Peyer's patch (tissue), 4 donors: Measurements from ENCODE around the gene GZF1. TPM values are rescaled to one million over a fixed set of nuclear protein-coding genes. Genes with fewer than 3 reads are reported as not detected.

Experiments used
- DNase-seq, 3 donors: peaks; one replicate each; pipeline ENCODE4 v3.0.0-alpha.2; 2017 to 2019
- H3K27ac ChIP-seq, 4 donors: fragments of 200-600 bp; sonication (generic); one replicate each; pipeline ENCODE4 v1.5.1; 2016 to 2019
- H3K27me3 ChIP-seq, 2 donors: fragments of 200-600 bp; sonication (generic); one replicate each; pipeline ENCODE4 v1.5.1; 2019
- H3K36me3 ChIP-seq, 3 donors: fragments of 200-600 bp; sonication (generic); one replicate each; pipeline ENCODE4 v1.5.1; 2016 to 2019
- H3K4me1 ChIP-seq, 4 donors: fragments of 200-600 bp; sonication (generic); one replicate each; pipeline ENCODE4 v1.5.1; 2016 to 2019
- H3K4me3 ChIP-seq, 4 donors: fragments of 200-600 bp; sonication (generic); 1 replicate in 3 of 4; 2 replicates in 1 of 4; pipeline ENCODE4 v1.5.1; 2016 to 2019; ENCODE audit warnings: mild to moderate bottlenecking in 1 of 4
- H3K9me3 ChIP-seq, 4 donors: fragments of 200-600 bp; sonication (generic); one replicate each; pipeline ENCODE4 v1.5.1; 2016 to 2019; ENCODE audit warnings: mild to moderate bottlenecking in 1 of 4
- POLR2A ChIP-seq, 2 donors: fragments of 450-650 bp; IDR thresholded peaks; one replicate each; pipeline ENCODE4 v1.5.1; 2017; ENCODE audit warnings: antibody characterized with exemption in 2 of 2, mild to moderate bottlenecking in 2 of 2, moderate library complexity in 2 of 2
- total RNA-seq, 4 donors: library from RNA; depleted of rRNA; stranded (reverse); fragments of >200 nt; gene quantifications; one replicate each; pipeline ENCODE4 v1.1.0, GENCODE V29; 2016
- TF ChIP-seq, protein P1 (sequence below), 6 experiments: fragments of 450-650 bp in 4 of 6; fragments of 200-600 bp in 2 of 6; sonication (generic) in 1 of 6; IDR thresholded peaks; one replicate each; pipeline ENCODE4 v1.5.1; 2017 to 2019; ENCODE audit warnings: antibody characterized with exemption in 6 of 6, mild to moderate bottlenecking in 3 of 6, moderate library complexity in 1 of 6

GZF1 gene
- total RNA-seq, 4 donors from 2014 or later = 5.8 to 14.5 (median 7.9) TPM

DNA sequence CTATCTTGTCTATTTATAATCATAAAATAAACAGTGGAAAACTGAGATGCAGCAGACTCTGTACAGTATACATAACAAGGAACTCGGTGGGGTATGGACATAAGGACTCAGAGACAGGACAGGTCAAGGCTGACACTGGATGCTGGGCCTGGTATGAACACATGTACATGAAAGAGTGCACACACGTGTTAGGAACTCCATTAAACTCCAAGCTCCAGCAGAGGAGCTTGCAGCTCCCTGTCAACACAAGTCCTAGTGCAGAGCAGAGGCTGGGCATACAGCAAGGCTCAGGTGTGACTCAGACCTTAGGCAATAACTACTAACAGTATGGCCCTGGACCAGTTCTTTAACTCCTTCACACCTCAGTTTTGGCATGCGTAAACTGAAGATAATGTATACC, 42.2 kb downstream of the GZF1 start:
- H3K27me3 ChIP-seq = no peaks in the 10 kb centered on the region
- no peak for DNase-seq

DNA sequence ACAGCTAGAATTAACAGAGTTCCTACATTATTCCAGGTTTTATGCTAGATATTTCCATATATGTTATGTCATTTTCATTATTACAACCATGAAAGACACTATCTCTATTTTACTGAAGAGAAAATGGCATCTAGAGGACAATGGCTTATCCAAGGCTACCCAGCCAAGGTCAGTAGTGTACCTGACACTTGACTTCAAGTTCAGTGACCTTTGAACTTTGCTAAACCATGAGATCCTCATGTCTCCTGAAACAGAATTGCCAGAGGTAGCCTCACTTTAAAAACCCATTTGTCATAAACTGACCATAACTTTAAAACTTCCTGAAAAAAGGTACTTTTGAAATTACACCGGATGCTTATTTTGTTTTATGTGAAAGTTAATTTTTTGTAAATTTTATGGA, 44.9 kb downstream of the GZF1 start:
- Histone ChIP-seq H3K4me3 (no peak overlapping the region), H3K27me3 (no peaks in the 10 kb centered on the region), H3K27ac (no peak overlapping the region), H3K9me3 (no peaks in the 10 kb centered on the region), H3K36me3 (no peaks in the 10 kb centered on the region), H3K4me1 (peaks cover 0 to 3% (median 0%) of the 10 kb centered on the region in 4 donors)
- TF ChIP-seq POLR2A (IDR thresholded peaks at IDR 0.05) = no peak
- TF ChIP-seq, protein P1, sequence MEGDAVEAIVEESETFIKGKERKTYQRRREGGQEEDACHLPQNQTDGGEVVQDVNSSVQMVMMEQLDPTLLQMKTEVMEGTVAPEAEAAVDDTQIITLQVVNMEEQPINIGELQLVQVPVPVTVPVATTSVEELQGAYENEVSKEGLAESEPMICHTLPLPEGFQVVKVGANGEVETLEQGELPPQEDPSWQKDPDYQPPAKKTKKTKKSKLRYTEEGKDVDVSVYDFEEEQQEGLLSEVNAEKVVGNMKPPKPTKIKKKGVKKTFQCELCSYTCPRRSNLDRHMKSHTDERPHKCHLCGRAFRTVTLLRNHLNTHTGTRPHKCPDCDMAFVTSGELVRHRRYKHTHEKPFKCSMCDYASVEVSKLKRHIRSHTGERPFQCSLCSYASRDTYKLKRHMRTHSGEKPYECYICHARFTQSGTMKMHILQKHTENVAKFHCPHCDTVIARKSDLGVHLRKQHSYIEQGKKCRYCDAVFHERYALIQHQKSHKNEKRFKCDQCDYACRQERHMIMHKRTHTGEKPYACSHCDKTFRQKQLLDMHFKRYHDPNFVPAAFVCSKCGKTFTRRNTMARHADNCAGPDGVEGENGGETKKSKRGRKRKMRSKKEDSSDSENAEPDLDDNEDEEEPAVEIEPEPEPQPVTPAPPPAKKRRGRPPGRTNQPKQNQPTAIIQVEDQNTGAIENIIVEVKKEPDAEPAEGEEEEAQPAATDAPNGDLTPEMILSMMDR (IDR thresholded peaks at IDR 0.05) = no peak
- DNase-seq = no peak

More for the DNA sequence above, 42.2 kb downstream of the GZF1 start:
- Histone ChIP-seq H3K27ac (no peak overlapping the region), H3K4me1 (no peaks in the 10 kb centered on the region), H3K4me3 (no peak overlapping the region), H3K9me3 (no peaks in the 10 kb centered on the region), H3K36me3 (no peaks in the 10 kb centered on the region)
- TF ChIP-seq, protein P1 (IDR thresholded peaks at IDR 0.05) = no peak
- TF ChIP-seq POLR2A (IDR thresholded peaks at IDR 0.05) = no peak

DNA sequence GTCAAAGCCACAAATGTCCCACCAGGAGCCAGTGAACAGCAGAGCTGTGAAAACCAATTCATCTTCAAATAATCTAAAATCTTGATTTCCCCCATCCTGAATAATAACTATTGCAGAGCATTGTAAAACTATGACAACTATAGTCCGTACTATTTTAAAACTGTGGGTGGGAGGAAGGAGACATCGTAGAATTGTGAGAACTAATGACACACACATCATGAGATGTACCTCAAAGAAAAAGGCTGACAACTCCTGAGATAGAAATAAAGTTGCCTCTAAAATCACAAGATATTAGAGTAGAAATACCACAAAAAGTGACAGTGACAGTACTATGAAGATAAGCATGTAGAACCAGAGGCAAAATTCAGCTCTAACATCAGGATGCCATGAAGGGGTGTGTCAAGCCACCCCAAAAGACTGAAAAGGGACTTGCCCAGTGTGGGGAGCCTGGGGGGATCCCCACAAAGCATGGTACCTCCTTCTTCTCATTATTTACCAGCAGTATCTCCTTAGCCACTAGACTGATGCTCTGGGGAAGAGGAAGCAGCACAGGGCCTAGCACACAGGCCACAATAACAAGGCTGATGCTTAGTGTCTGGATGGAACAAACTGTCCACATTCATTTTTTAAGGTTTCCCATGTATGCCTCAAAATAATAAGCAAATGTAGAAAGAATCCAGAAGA, 45.9 kb downstream of the GZF1 start:
- peaks cover 0 to 6% (median 0%) of the 10 kb centered on the region in 4 donors for H3K4me1 ChIP-seq
- TF ChIP-seq POLR2A (IDR thresholded peaks at IDR 0.05) = no peak
- TF ChIP-seq, protein P1 (IDR thresholded peaks at IDR 0.05) = no peak
- H3K27ac ChIP-seq = no peak overlapping the region
- no peak overlapping the region for H3K4me3 ChIP-seq
- no peaks in the 10 kb centered on the region for H3K36me3 ChIP-seq
- H3K9me3 ChIP-seq = no peaks in the 10 kb centered on the region
- no peak for DNase-seq
- H3K27me3 ChIP-seq = no peaks in the 10 kb centered on the region

DNA sequence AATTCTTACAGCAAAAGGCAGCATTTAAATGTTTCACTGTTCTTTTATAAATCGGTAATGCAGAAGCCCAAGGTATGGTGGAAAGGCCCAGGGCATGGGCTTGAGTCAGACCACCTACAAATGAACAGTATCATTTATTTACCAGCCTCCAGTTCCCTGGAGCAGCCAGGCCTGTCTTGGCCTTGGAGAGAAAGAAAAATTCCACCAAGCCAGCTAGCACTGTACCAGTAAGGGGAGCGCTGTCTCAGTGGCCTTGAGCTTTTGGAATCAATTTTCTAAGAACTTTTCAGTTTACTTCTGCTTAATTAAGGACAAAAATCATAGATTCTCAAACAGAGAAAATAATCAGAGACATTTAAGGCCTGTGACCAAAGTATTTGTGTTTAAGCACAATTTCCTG, 47.0 kb downstream of the GZF1 start:
- Histone ChIP-seq H3K27ac (no peak overlapping the region), H3K9me3 (no peaks in the 10 kb centered on the region), H3K4me3 (no peak overlapping the region), H3K27me3 (no peaks in the 10 kb centered on the region), H3K4me1 (peaks cover 0 to 6% (median 0%) of the 10 kb centered on the region in 4 donors), H3K36me3 (no peaks in the 10 kb centered on the region)
- no peak for DNase-seq
- TF ChIP-seq, protein P1 (IDR thresholded peaks at IDR 0.05) = no peak
- TF ChIP-seq POLR2A (IDR thresholded peaks at IDR 0.05) = no peak

DNA sequence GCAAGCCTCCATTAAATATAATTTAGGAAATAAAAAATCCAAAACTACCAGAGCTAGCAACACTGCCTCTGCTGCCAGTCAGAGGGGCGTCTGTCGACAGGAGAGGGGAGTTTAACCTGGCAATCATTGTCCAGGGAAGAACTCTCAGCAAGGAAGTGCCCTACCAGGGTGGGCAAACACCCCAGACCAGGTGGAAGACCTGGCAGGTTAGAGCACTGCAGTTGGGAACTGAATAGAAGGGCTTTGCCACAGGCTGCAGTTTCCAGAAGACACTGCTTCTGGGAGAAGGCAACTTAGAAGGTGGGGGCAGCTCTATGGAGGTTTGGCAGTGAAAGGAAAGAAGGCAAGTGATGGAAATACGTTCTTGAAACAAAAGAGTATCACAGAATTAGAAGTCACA, 47.8 kb downstream of the GZF1 start:
- no peak for DNase-seq

More for the DNA sequence above, 47.8 kb downstream of the GZF1 start:
- Histone ChIP-seq H3K36me3 (no peaks in the 10 kb centered on the region), H3K27me3 (no peaks in the 10 kb centered on the region), H3K4me3 (no peak overlapping the region), H3K27ac (no peak overlapping the region), H3K4me1 (peaks cover 0 to 6% (median 0%) of the 10 kb centered on the region in 4 donors), H3K9me3 (no peaks in the 10 kb centered on the region)
- TF ChIP-seq, protein P1 (IDR thresholded peaks at IDR 0.05) = no peak
- no peak for TF ChIP-seq POLR2A (IDR thresholded peaks at IDR 0.05)
